GM19452 (cell line): Measurements from ENCODE around the gene RAB33B.

Experiments
- ATAC-seq: cut with Tn5 transposase; IDR thresholded peaks from one replicate; pipeline ENCODE4 v1.9.1; 2021; ENCODE audit not compliant: unreplicated experiment

RAB33B gene

DNA sequence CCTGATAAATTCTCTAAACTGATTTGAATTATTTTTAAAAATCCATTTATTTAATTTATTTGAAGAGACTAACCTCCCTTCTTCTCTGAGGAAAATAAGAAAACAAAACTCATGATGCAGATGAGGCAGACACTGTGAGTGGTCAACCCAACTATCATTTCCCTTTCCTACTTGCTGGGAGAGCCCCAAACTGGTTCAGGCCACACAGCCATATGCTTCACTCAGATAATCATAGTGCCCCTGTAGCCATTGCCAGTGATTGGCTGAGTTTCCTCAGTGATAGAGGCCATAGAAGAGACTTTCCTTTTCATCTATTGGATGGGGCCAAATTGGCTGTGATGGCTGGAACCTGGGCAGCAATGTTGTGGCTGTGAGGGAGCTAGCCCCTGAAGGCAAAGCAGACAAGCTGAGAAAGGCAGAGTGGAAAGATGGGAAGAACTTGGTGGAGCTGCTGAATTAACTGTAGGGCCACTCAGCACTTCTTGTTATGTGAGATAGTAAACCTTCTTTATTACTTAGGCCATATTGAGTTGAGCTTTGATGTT, 49.8 kb downstream of the RAB33B start:
- ATAC-seq = no peak

DNA sequence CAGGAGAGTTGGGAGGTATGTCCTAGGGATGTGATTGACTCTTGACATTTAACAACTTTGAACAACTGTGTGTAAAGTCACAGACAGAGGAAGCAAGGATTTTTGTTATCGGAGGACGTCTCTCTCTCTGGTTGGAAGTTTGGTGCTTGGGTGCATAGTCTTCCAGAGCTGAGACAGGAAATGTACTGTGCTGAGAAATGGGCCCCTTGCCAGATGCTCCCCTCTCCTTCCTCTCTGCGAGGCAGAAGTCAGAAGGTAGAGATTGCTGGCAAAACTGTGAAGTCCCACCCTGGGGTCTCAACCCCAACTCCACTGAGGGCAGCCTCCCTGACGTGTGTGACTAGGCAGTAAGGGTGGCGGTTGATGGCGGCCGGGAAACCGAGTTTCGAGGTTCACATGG, 52.9 kb downstream of the RAB33B start:
- ATAC-seq = no peak

DNA sequence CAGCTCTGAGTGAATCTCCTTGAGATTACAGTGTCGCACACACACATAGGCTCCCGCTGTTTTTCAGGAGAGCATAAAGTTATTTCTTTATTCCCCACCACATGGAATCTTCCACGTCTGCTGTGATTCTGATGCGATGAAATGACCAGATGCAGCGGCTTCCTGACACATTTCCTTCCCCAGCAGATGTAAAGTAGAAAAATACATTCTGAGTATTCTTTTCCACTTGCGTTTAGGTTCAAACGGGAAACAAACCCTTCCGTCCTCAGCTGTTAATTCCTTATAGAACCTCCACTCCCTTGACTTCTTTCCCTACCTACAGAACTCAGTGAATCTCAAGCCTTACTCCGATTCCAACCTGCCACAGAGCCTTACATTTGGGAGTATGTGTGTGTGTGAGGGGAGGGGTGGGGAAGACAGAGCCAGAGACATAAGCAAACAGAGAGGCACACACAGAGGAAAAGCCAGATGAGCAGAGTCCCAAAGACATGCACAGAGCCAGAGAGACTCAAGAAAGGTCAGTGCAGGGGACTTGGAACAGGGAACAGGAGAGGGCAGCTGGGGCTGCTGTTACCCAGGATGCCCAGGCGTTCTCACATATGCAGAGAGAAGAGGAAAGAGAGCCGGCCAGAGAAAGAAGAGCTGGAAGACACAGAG, 54.8 kb downstream of the RAB33B start:
- no peak for ATAC-seq

DNA sequence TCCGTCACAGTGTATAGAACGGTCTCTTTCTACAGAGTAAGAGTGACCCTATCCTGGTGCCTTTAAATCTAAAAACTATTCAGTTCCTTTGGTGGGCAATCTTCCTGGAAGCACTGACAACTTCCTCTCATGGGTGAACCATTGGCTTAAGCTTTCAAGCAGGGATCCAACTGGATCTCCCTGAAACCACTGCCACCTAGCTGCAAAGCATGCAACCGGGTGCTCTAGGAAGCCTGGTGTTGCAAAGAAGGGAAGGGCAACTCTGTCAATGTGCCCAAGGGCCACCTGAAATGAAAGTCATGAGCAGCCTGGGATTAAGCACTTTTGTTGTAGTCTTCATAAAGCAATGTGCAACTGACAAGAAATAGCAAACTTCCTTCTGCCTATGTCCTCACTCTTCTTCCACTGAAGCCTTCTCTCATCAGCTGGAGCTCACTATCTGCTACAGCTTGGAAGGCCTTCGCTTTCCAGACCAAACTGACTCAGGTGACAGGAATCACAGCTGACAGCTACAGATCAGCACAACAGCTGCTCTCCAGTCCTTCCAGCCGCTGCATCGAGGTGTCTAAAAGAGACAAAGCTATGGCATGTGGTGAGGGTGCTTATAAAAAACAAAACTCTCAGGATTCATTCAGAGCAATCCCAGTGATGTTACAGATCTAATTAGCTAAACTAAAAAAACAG, 55.9 kb downstream of the RAB33B start:
- ATAC-seq = no peak

DNA sequence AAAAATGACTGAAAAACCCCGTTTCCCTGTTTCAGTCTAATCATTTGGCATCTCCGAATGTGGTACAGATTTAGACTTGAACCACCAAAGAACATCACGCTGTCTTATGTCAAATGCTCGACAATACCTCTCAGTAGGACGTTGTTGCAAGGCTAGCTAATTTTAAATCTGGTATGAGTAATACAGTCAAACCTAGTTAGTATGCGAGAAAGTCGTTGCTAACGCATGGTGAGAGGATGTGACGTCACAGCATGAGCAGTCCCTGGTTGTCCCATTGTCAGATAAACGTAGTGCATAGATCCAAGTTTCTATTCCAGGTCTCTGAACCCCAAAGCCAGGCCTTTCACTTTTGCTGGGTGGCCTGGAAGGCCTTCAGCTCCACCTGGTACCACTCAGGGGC, 57.4 kb downstream of the RAB33B start:
- ATAC-seq = no peak

DNA sequence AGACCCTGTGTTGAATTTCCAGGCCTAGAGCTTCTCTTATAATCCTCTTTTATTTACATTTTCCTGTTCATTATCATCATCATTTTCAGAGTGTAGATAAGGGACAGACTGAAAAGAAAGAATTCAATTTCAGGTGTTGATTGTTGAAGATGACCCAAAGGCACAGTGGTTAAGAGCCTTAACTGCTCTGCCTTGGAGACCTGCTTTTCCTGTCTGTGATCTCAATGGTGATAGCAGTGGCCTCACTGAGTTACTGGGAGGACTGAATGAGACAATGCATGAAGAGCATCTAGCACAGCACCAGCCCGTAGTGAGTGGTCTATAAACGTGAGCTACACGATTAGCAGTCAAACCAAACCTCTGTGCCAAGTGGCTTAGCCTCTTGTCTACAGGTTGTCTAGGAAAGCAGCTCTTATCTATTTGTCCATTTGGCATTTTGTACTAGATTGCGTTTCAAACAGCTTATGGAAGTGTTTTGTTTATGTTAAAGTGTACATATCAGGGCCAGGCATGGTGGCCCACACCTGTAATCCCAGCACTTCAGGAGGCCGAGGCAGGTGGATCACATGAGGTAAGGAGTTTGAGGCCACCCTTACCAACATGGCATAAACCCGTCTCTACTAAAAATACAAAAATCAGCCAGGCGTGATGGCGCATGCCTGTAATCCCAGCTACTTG, 60.6 kb downstream of the RAB33B start:
- no peak for ATAC-seq

DNA sequence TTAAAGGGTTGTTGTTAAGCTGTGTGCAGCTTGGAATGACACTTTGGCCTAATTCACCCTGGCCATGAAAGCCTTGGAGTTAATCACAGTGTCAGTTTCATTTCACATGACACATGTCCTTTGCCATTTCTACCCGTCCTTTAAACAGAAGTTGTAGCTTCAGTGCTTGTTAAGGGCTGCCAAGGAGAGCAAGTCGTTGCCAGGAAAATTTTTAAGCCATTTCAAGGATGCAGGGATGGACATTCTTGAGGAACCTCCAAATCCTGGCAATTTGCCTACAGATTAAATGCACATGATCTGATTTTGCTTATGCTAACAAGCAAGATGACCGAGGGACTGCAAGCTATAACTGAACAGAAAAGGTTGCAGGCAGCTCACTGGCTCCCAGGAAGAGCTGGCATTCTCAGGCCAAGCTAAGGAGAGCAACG, 61.6 kb downstream of the RAB33B start:
- ATAC-seq = no peak

GRCh38 chr4:139521754-139522401, 68.0 kb downstream of the RAB33B start:
- ATAC-seq = no peak

DNA sequence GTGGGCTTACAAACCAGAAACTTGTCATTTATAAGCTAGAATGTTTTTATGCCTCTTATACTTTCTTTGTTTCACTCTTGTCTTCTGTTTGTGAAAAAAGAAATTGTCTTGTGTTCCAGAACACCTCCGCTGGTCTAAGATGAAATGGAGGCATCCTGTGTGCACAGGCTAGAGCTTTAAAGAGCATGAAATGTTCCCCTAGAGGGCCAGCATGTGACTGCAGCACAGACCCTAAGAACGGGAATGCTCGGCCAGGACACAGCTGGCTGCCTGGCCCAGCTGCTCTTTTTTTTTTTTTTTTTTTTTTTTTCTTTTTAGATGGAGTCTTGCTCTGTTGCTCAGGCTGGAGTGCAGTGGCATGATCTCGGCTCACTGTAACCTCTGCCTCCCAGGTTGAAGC, 68.5 kb downstream of the RAB33B start:
- no peak for ATAC-seq

GRCh38 chr4:139523076-139523475, 69.2 kb downstream of the RAB33B start:
- no peak for ATAC-seq

DNA sequence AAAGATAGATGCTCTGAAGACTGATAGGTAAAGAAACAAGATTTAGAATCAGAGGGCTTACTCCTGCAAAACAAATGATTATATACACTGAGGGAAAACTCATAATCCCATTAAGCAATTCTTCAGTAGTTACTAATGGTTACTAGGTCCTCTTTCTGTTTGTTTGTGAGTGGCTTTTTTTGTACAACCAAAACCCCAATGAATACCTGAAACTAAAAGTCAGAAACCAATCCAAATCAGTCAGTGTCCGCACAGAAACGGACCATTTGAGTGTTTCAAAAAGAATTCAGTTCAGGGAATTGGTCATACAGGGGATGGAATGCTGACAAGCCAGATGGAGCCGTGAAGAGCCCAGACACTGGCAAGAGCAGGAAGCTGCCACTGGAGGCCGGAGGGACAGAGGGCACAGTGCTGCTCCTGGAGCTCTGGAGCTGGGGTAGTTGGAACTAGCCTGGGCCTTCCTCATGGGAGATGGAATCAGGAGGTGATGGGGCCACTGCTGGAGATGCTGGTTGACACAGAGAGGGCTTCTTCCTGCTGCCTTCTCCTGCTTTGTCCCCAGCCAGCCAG, 70.2 kb downstream of the RAB33B start:
- ATAC-seq = no peak

DNA sequence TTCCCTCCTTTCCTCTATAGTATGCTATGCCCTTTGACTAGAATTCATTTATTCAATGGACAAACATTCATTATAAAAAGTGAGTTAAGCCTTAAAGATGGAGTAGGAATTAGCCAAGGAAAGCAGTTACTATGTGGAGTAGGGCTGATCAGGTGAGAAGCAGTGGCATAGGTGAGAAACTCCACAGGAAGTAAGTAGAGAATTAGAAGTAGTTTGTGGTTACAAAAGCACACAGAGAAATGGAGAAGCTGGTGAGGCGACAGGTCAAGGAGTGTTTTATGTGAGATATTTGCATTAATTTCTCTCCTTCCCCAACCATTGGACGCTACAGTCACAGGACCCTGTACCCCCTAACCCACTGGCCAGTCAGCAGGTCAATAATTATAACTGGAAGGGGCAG, 71.5 kb downstream of the RAB33B start:
- ATAC-seq = peak; percentile 46
